HG03460 (cell line): ENCODE measurements around the gene TMEM187.
A peak's percentile ranks its signal among the peaks of the same experiment; 100 is the strongest.

Experiments
- ATAC-seq: cut with Tn5 transposase; IDR thresholded peaks from one replicate; pipeline ENCODE4 v1.9.1; 2021; ENCODE audit not compliant: unreplicated experiment

The TMEM187 gene

GRCh38 chrX:154018518-154019060, 46.0 kb downstream of the TMEM187 start:
- ATAC-seq, result no peak

- no peak for ATAC-seq
Measured at GRCh38 chrX:154019061-154019621, 46.6 kb downstream of the TMEM187 start.

GRCh38 chrX:154019633-154020528, 47.3 kb downstream of the TMEM187 start, which contains the start of gene IRAK1:
TSS of gene IRAK1 (minus strand) at chrX:154019902. CDS start at chrX:154019812, 90 bp downstream.
- peak; percentile 66 for ATAC-seq

GRCh38 chrX:154020536-154021115, 48.1 kb downstream of the TMEM187 start:
- ATAC-seq, result no peak

GRCh38 chrX:154021131-154021611, 48.6 kb downstream of the TMEM187 start:
- no peak for ATAC-seq

GRCh38 chrX:154022108-154022507, 49.6 kb downstream of the TMEM187 start:
- no peak for ATAC-seq

GRCh38 chrX:154023276-154024000, 50.9 kb downstream of the TMEM187 start:
- no peak for ATAC-seq

- ATAC-seq, result no peak
Measured at GRCh38 chrX:154024271-154024670, 51.7 kb downstream of the TMEM187 start.

- ATAC-seq, result no peak
Measured at GRCh38 chrX:154025230-154025629, 52.7 kb downstream of the TMEM187 start.

GRCh38 chrX:154026136-154027021, 53.8 kb downstream of the TMEM187 start:
- no peak for ATAC-seq

- ATAC-seq, result no peak
Measured at GRCh38 chrX:154027022-154027402, 54.5 kb downstream of the TMEM187 start.

- no peak for ATAC-seq
Measured at GRCh38 chrX:154027986-154028385, 55.4 kb downstream of the TMEM187 start.

GRCh38 chrX:154028502-154029184, 56.1 kb downstream of the TMEM187 start:
- no peak for ATAC-seq

- ATAC-seq, result no peak
Measured at GRCh38 chrX:154029439-154029838, 56.9 kb downstream of the TMEM187 start.

- no peak for ATAC-seq
Measured at GRCh38 chrX:154030266-154030665, 57.7 kb downstream of the TMEM187 start.

GRCh38 chrX:154030715-154031305, 58.3 kb downstream of the TMEM187 start:
- ATAC-seq, result no peak

GRCh38 chrX:154032160-154032559, 59.6 kb downstream of the TMEM187 start:
- ATAC-seq, result no peak

- ATAC-seq, result no peak
Measured at GRCh38 chrX:154032653-154033052, 60.1 kb downstream of the TMEM187 start.
